ENCODE measurements around the gene WWC1.
"Not testable (repeated sequence)": the region's sequence is repeated elsewhere in the genome, so short reads cannot be mapped to it uniquely, and the experiment has no call there.

The WWC1 gene

GRCh38 chr5:168307925-168308584 lies 16.6 kb downstream of the WWC1 start:
- no peak for TF ChIP-seq POLR2A (IDR thresholded peaks at IDR 0.05; ENCODE audit: low read depth, low read length)
- DNase-seq (ENCODE audit: insufficient read length, low spot score), result no peak
- no peak for FAIRE-seq

GRCh38 chr5:168308976-168309598 lies 17.6 kb downstream of the WWC1 start:
- DNase-seq (ENCODE audit: insufficient read length, low spot score) (no peak), FAIRE-seq (no peak)
- no peak for TF ChIP-seq POLR2A (IDR thresholded peaks at IDR 0.05; ENCODE audit: low read depth, low read length)

- not testable (repeated sequence) for FAIRE-seq; DNase-seq (ENCODE audit: insufficient read length, low spot score)
These were observed 19.1 kb downstream of the WWC1 start for GRCh38 chr5:168310541-168310940.

- TF ChIP-seq POLR2A (IDR thresholded peaks at IDR 0.05; ENCODE audit: low read depth, low read length), result no peak
- FAIRE-seq, result no peak
- DNase-seq (ENCODE audit: insufficient read length, low spot score), result no peak
These were observed 19.7 kb downstream of the WWC1 start for GRCh38 chr5:168311061-168311566.

- FAIRE-seq (no peak), DNase-seq (ENCODE audit: insufficient read length, low spot score) (no peak)
- no peak for TF ChIP-seq POLR2A (IDR thresholded peaks at IDR 0.05; ENCODE audit: low read depth, low read length)
These were observed 21.3 kb downstream of the WWC1 start for GRCh38 chr5:168312606-168313295.

- FAIRE-seq (no peak), DNase-seq (ENCODE audit: insufficient read length, low spot score) (no peak)
- no peak for TF ChIP-seq POLR2A (IDR thresholded peaks at IDR 0.05; ENCODE audit: low read depth, low read length)
These were observed 22.3 kb downstream of the WWC1 start for GRCh38 chr5:168313596-168314204.

GRCh38 chr5:168314735-168315411 lies 23.4 kb downstream of the WWC1 start:
- no peak for TF ChIP-seq POLR2A (IDR thresholded peaks at IDR 0.05; ENCODE audit: low read depth, low read length)
- FAIRE-seq (peak; percentile 60), DNase-seq (ENCODE audit: insufficient read length, low spot score) (no peak)

GRCh38 chr5:168315416-168316138 lies 24.1 kb downstream of the WWC1 start:
- no peak for TF ChIP-seq POLR2A (IDR thresholded peaks at IDR 0.05; ENCODE audit: low read depth, low read length)
- FAIRE-seq (no peak), DNase-seq (ENCODE audit: insufficient read length, low spot score) (no peak)

- FAIRE-seq (no peak), DNase-seq (ENCODE audit: insufficient read length, low spot score) (no peak)
These were observed 24.7 kb downstream of the WWC1 start for GRCh38 chr5:168316139-168316578.

GRCh38 chr5:168317096-168317520 lies 25.7 kb downstream of the WWC1 start:
- FAIRE-seq (no peak), DNase-seq (ENCODE audit: insufficient read length, low spot score) (no peak)
- no peak for TF ChIP-seq POLR2A (IDR thresholded peaks at IDR 0.05; ENCODE audit: low read depth, low read length)

More at GRCh38 chr5:168316139-168316578, 24.7 kb downstream of the WWC1 start:
- TF ChIP-seq POLR2A (IDR thresholded peaks at IDR 0.05; ENCODE audit: low read depth, low read length), result no peak

- peak; percentile 52 for FAIRE-seq
- no peak for TF ChIP-seq POLR2A (IDR thresholded peaks at IDR 0.05; ENCODE audit: low read depth, low read length)
- DNase-seq (ENCODE audit: insufficient read length, low spot score), result no peak
These were observed 26.2 kb downstream of the WWC1 start for GRCh38 chr5:168317521-168318147.

GRCh38 chr5:168318240-168318639 lies 26.8 kb downstream of the WWC1 start:
- no peak for TF ChIP-seq POLR2A (IDR thresholded peaks at IDR 0.05; ENCODE audit: low read depth, low read length)
- no peak for FAIRE-seq
- no peak for DNase-seq (ENCODE audit: insufficient read length, low spot score)
